NB4 (cell line): Measurements from ENCODE around the gene KRT4.

ENCODE experiments used
- CTCF ChIP-seq: IDR thresholded peaks from one replicate; pipeline ENCODE4 v1.5.1; 2012; ENCODE audit warnings: low read depth, low read length
- MAX ChIP-seq: IDR thresholded peaks from 2 replicates; pipeline ENCODE4 v1.6.1; 2011; ENCODE audit warnings: low read depth, low read length
- MYC ChIP-seq: IDR thresholded peaks from 2 replicates; pipeline ENCODE4 v1.6.1; 2011; ENCODE audit warnings: low read depth, low read length
- POLR2A ChIP-seq: IDR thresholded peaks from 2 replicates; pipeline ENCODE4 v1.6.1; 2011; ENCODE audit warnings: mild to moderate bottlenecking; ENCODE audit not compliant: insufficient read length; ENCODE audit errors: extremely low read depth

- TF ChIP-seq CTCF = no peak
- no peak for TF ChIP-seq POLR2A
- no peak for TF ChIP-seq MAX
- no peak for TF ChIP-seq MYC
These were observed 22.8 kb upstream of the KRT4 start for GRCh38 chr12:52836491-52837412.
